GM03348 (cell line): Measurements from ENCODE around the gene TXNDC8.
"Not testable (repeated sequence)": the region's sequence is repeated elsewhere in the genome, so short reads cannot be mapped to it uniquely, and the experiment has no call there.

Experiments
- DNase-seq: peaks from one replicate; pipeline ENCODE4 v3.0.0; 2012; ENCODE audit warnings: low spot score

TXNDC8 gene

GRCh38 chr9:110337727-110338126 is at the start of gene TXNDC8:
Gene TXNDC8 (minus strand): TSS chr9:110337863.
- peak; percentile 16 for DNase-seq

- no peak for DNase-seq
These were observed 45.8 kb upstream of the TXNDC8 start for GRCh38 chr9:110383491-110383890.

- no peak for DNase-seq
These were observed 45.1 kb upstream of the TXNDC8 start for GRCh38 chr9:110382731-110383130.

- no peak for DNase-seq
These were observed 33.8 kb upstream of the TXNDC8 start for GRCh38 chr9:110371411-110372007.

GRCh38 chr9:110370315-110370714 is 32.7 kb upstream of the TXNDC8 start:
- DNase-seq = peak; percentile 22

- no peak for DNase-seq
These were observed 26.8 kb upstream of the TXNDC8 start for GRCh38 chr9:110364451-110364850.

- not testable (repeated sequence) for DNase-seq
These were observed 21.3 kb upstream of the TXNDC8 start for GRCh38 chr9:110358992-110359391.

- no peak for DNase-seq
These were observed 19.8 kb upstream of the TXNDC8 start for GRCh38 chr9:110357505-110357904.

GRCh38 chr9:110356639-110357395 is 19.2 kb upstream of the TXNDC8 start:
- no peak for DNase-seq

- no peak for DNase-seq
These were observed 18.2 kb upstream of the TXNDC8 start for GRCh38 chr9:110355911-110356310.

- peak; percentile 78 for DNase-seq
These were observed 13.4 kb upstream of the TXNDC8 start for GRCh38 chr9:110351009-110351467.

GRCh38 chr9:110346325-110346724 is 8.7 kb upstream of the TXNDC8 start:
- no peak for DNase-seq

- no peak for DNase-seq
These were observed 7.2 kb upstream of the TXNDC8 start for GRCh38 chr9:110344821-110345220.

GRCh38 chr9:110343551-110343950 is 5.9 kb upstream of the TXNDC8 start:
- DNase-seq = no peak

GRCh38 chr9:110340306-110340705 is 2.6 kb upstream of the TXNDC8 start:
- DNase-seq = no peak

GRCh38 chr9:110338143-110338542 is 480 bp upstream of the TXNDC8 start:
- no peak for DNase-seq

- DNase-seq = no peak
These were observed 1.3 kb downstream of the TXNDC8 start for GRCh38 chr9:110336363-110336762.

GRCh38 chr9:110334871-110335270 is 2.8 kb downstream of the TXNDC8 start:
- no peak for DNase-seq

- no peak for DNase-seq
These were observed 3.5 kb downstream of the TXNDC8 start for GRCh38 chr9:110334183-110334582.

GRCh38 chr9:110332766-110333165 is 4.9 kb downstream of the TXNDC8 start:
- DNase-seq = no peak

GRCh38 chr9:110330484-110331105 is 7.1 kb downstream of the TXNDC8 start:
- peak; percentile 19 for DNase-seq

- no peak for DNase-seq
These were observed 7.9 kb downstream of the TXNDC8 start for GRCh38 chr9:110329639-110330230.

- DNase-seq = no peak
These were observed 8.9 kb downstream of the TXNDC8 start for GRCh38 chr9:110328763-110329162.
